Astrocyte of the cerebellum (primary cell): ENCODE measurements around the gene MROH8.
"Not testable (repeated sequence)": the region's sequence is repeated elsewhere in the genome, so short reads cannot be mapped to it uniquely, and the experiment has no call there.

Experiments used
- DNase-seq: peaks from one replicate; pipeline ENCODE4 v3.0.0-alpha.2; 2011; ENCODE audit warnings: low read depth
- H3K4me3 ChIP-seq: 2 replicates; pipeline ENCODE4 v1.5.1; 2011; ENCODE audit warnings: mild to moderate bottlenecking, low read depth, low read length, moderate library complexity
- in situ Hi-C: cut with HindIII; loops from 2 replicates; pipeline ENCODE4 v1.10.0; 2017; ENCODE audit warnings: low sequenced_read_pairs
- TF ChIP-seq, protein P1 (sequence below): IDR thresholded peaks from 2 replicates; pipeline ENCODE4 v1.5.1; 2012; ENCODE audit warnings: low read length, low read depth, moderate library complexity, mild to moderate bottlenecking; ENCODE audit errors: missing control alignments

MROH8 gene

DNA sequence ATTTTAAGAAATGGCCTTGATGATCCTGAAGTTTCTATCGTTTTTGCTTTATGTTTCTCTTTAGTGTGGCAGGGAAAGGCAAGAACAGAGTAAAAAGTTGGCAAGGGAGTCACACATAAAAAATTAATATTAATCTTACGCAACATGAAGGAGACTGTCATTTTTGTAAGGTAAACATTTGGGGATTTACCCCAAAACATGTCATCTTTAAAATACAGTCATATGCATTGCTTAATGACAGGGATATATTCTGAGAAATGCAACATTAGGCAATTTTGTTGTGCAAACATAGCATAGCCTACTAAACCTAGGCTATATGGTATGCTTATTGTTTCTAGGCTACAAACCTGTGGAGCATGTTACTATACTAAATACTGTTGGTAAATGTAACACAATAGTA, 88.9 kb downstream of the MROH8 start:
- no peak overlapping the region for H3K4me3 ChIP-seq
- in situ Hi-C loops, result no loop called here
- TF ChIP-seq, protein P1, sequence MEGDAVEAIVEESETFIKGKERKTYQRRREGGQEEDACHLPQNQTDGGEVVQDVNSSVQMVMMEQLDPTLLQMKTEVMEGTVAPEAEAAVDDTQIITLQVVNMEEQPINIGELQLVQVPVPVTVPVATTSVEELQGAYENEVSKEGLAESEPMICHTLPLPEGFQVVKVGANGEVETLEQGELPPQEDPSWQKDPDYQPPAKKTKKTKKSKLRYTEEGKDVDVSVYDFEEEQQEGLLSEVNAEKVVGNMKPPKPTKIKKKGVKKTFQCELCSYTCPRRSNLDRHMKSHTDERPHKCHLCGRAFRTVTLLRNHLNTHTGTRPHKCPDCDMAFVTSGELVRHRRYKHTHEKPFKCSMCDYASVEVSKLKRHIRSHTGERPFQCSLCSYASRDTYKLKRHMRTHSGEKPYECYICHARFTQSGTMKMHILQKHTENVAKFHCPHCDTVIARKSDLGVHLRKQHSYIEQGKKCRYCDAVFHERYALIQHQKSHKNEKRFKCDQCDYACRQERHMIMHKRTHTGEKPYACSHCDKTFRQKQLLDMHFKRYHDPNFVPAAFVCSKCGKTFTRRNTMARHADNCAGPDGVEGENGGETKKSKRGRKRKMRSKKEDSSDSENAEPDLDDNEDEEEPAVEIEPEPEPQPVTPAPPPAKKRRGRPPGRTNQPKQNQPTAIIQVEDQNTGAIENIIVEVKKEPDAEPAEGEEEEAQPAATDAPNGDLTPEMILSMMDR, result no peak
- DNase-seq, result no peak

DNA sequence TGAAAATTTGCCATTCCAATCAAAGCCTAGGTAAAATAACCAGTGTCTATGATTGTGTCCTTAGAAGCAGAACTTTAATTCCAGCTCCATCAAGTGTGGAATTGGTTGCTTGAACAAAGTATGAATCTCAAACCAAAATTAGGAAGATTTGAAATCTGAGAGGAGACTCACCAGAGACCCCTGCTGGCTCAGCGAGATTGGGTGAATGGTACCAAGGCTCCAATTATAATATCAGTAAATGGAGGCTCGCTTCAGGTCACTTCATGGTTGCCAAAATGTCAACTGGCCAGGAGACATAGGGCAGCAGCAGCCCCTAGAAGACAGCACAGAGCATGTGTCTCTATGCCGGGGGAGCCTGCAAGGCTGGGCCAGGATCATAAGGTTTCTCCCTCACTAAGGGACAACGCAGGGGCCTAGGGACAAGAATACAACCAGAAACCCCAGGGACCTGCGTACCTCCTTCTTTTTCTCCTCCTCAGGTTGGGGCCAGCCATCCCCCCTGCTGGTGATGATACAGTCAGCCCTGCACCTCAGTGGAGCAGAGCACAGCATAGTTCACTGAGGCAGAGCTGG, 97.5 kb downstream of the MROH8 start:
- no peak for DNase-seq
- no peak overlapping the region for H3K4me3 ChIP-seq
- TF ChIP-seq, protein P1, result peak; percentile 62
- in situ Hi-C loops, result no loop called here

DNA sequence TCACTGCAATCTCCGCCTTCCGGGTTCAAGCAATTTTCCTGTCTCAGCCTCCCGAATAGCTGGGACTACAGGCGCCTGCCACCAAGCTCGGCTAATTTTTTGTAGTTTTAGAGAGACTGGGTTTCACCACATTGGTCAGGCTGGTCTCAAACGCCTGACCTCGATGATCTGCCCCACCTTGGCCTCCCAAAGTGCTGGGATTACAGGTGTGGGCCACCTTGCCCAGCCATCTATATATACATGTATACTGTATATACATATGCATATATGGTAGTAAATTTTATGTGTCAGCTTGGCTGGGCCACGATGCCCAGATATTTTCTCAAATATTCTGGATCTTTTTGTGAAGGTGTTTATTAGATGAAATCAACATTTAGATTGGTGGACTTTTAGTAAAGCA, 102.3 kb downstream of the MROH8 start:
- in situ Hi-C loops, result no loop called here
- no peak for DNase-seq
- TF ChIP-seq, protein P1, result no peak
- H3K4me3 ChIP-seq, result no peak overlapping the region

DNA sequence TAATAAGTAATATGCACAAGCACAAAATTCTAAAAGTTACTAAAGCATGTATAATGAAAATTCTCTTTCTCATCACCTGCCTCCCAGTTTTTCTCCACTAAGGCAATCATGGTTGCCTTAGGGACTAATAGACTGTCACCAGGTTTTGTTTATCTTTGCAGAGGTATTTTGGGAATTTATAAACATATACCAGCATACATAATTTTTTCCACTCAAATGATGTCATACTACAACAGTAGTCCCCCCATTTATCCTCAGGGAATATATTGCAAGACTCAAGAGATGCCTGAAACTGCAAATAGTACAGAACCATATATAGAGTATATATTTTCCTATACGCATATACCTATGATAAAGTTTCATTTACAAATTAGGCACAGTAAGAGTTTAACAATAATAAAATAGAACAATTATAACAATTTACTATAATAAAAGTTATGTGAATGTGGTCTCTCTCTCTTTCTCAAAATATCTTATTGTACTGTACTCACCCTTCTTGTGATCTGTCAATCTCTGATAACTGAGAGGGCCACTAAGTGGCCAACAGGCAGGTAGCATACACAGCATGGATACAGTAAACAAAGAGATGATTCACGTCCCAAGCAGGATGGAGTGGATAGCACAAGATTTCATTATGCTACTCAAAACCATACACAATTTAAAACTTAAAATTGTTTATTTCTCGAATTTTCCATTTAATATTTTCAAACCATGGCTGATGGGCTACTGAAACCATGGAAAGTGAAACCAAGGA, 103.2 kb downstream of the MROH8 start:
- in situ Hi-C loops, result no loop called here
- no peak for DNase-seq
- TF ChIP-seq, protein P1, result no peak
- no peak overlapping the region for H3K4me3 ChIP-seq

DNA sequence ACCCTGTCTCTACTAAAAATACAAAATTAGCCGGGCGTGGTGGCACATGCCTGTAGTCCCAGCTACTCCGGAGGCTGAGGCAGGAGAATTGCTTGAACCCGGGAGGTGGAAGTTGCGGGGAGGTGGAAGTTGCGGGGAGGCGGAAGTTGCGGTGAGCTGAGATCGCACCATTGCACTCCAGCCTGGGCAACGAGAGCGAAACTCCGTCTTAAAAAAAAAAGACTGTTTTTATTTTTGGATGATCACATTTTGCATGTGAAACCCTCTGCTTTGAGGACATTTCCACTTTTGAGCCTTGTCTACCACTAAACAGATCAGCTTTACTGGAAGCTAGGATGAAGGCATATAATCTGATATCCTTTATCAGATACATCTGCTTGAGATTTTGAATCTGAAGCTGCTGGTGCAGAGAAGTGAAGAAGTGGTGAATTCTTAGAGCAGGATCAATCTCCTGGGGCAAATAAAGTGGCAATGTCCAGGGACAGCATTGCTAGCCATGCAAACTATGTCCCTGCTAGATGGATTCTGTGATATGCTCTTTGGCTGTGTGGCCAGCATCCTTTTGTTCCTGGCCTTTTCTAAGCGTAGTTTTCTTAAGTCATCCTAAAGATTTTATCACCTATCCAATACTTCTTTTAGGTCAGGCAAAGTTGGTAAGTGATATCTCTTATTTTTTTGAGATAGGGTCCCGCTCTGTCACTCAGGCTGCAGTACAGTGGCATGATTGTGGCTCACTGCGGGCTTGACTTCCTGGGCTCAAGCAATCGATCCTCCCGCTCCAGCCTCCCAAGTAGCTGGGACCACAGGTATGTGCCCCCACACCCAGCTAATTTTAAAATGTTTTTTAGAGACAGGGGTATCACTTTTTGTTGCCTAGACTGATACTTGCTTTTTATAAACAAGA, 106.8 kb downstream of the MROH8 start:
- in situ Hi-C loops, result no loop called here
- no peak for DNase-seq
- TF ChIP-seq, protein P1, result no peak
- no peak overlapping the region for H3K4me3 ChIP-seq

DNA sequence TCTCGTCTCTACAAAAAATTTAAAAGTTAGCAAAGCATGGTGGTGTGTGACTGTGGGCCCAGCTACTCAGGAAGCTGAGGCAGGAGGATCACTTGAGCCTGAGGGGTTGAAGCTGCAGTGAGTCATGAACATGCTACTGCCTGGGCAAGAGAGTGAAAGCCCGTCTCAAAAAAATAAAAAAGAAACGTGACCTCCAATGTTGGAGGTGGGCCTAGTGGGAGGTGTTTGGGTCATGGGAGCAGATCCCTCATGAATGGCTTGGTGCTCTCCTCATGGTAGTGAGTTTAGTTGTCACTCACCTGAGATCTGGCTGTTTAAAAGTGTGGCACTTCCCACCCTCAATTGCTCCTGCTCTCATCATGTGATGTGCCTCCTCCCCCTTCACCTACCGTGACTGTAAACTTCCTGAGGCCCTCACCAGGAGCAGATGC, 107.9 kb downstream of the MROH8 start:
- in situ Hi-C loops, result no loop called here
- H3K4me3 ChIP-seq, result no peak overlapping the region

DNA sequence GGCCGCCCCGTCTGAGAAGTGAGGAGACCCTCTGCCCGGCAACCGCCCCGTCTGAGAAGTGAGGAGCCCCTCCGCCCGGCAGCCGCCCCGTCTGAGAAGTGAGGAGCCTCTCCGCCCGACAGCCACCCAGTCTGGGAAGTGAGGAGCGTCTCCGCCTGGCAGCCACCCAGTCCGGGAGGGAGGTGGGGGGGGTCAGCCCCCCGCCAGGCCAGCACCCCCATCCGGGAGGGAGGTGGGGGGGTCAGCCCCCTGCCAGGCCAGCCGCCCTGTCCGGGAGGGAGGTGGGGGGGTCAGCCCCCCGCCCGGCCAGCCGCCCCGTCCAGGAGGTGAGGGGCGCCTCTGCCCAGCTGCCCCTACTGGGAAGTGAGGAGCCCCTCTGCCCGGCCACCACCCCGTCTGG, 109.8 kb downstream of the MROH8 start:
- H3K4me3 ChIP-seq, in situ Hi-C loops, DNase-seq: not testable (repeated sequence)

More for the DNA sequence above, 107.9 kb downstream of the MROH8 start:
- DNase-seq, result no peak
- TF ChIP-seq, protein P1, result no peak
